Renal cortex interstitium (tissue), 11 donors: Measurements from ENCODE around the gene AP1AR. TPM values are rescaled to one million over a fixed set of nuclear protein-coding genes. Genes with fewer than 3 reads are reported as not detected.

Experiments
- DNase-seq, 11 donors: peaks; one replicate each; pipeline ENCODE4 v3.0.0-alpha.2; 2013; ENCODE audit warnings: low read depth in 9 of 11, low spot score in 4 of 11; ENCODE audit errors: extremely low read depth in 1 of 11
- polyA plus RNA-seq, 3 donors: library from polyadenylated mRNA; unstranded; fragments of 120-200 nt; gene quantifications; one replicate each; pipeline ENCODE4 v1.2.1, GENCODE V29; 2013; ENCODE audit not compliant: insufficient read length in 3 of 3

The AP1AR gene
- polyA plus RNA-seq, 3 donors = 31.5 to 39.7 (median 36.3) TPM

GRCh38 chr4:112213091-112213490, 18.5 kb upstream of the AP1AR start:
- DNase-seq = no peak

GRCh38 chr4:112213856-112214255, 17.7 kb upstream of the AP1AR start:
- no peak for DNase-seq

- no peak for DNase-seq
Observed at GRCh38 chr4:112214390-112215264, 17.0 kb upstream of the AP1AR start.

- DNase-seq = no peak
Observed at GRCh38 chr4:112219826-112220366, 11.7 kb upstream of the AP1AR start.

GRCh38 chr4:112222219-112222955, 9.2 kb upstream of the AP1AR start:
- no peak for DNase-seq

GRCh38 chr4:112225157-112225556, 6.4 kb upstream of the AP1AR start:
- no peak for DNase-seq

GRCh38 chr4:112230879-112231778, 458 bp upstream of the AP1AR start:
- DNase-seq = peak; percentile 89 to 97 (median 95)

- DNase-seq = peak; percentile 22 to 66 (median 43)
Observed at GRCh38 chr4:112234952-112235609, 3.5 kb downstream of the AP1AR start.

GRCh38 chr4:112236040-112236439, 4.5 kb downstream of the AP1AR start:
- no peak for DNase-seq

- no peak for DNase-seq
Observed at GRCh38 chr4:112238833-112239232, 7.2 kb downstream of the AP1AR start.

- no peak for DNase-seq
Observed at GRCh38 chr4:112245383-112245782, 13.8 kb downstream of the AP1AR start.

GRCh38 chr4:112247021-112247420, 15.4 kb downstream of the AP1AR start:
- no peak for DNase-seq

- no peak for DNase-seq
Observed at GRCh38 chr4:112251019-112251643, 19.5 kb downstream of the AP1AR start.

GRCh38 chr4:112252234-112252633, 20.6 kb downstream of the AP1AR start:
- no peak for DNase-seq

GRCh38 chr4:112253382-112254000, 21.9 kb downstream of the AP1AR start:
- no peak for DNase-seq

- DNase-seq = no peak
Observed at GRCh38 chr4:112257098-112257497, 25.5 kb downstream of the AP1AR start.

- DNase-seq = peak in 1 of 11 donors; percentile 8
Observed at GRCh38 chr4:112266823-112267222, 35.2 kb downstream of the AP1AR start.

GRCh38 chr4:112270051-112270450, 38.5 kb downstream of the AP1AR start:
- DNase-seq = no peak
